Lower lobe of right lung (tissue), 2 donors: ENCODE data around the gene MIDN. TPM values are rescaled to one million over a fixed set of nuclear protein-coding genes. Genes with fewer than 3 reads are reported as not detected.
A peak's percentile ranks its signal among the peaks of the same experiment; 100 is the strongest.

Experiments used
- ATAC-seq, 2 donors: fragments of 200-7000 bp; cut with Tn5 transposase; one replicate each; pipeline ENCODE4 v1.9.1; 2020 to 2022; ENCODE audit warnings: mild to moderate bottlenecking in 2 of 2, moderate library complexity in 2 of 2
- DNase-seq: peaks from one replicate; pipeline ENCODE4 v3.0.0-alpha.2; 2020
- H3K27ac ChIP-seq: fragments of 200-600 bp; one replicate; pipeline ENCODE4 v1.8.0; 2022
- H3K27me3 ChIP-seq: fragments of 200-600 bp; one replicate; pipeline ENCODE4 v1.8.0; 2022; ENCODE audit warnings: low read depth
- H3K36me3 ChIP-seq: fragments of 200-600 bp; one replicate; pipeline ENCODE4 v1.8.0; 2022; ENCODE audit warnings: mild to moderate bottlenecking
- H3K4me1 ChIP-seq: fragments of 200-600 bp; one replicate; pipeline ENCODE4 v1.8.0; 2022
- H3K4me3 ChIP-seq: fragments of 200-600 bp; one replicate; pipeline ENCODE4 v1.8.0; 2022; ENCODE audit warnings: mild to moderate bottlenecking
- H3K9me3 ChIP-seq: fragments of 200-600 bp; one replicate; pipeline ENCODE4 v1.8.0; 2022
- intact Hi-C: fragments of 100-400 bp; cut with DNase I; formaldehyde crosslinking; loops from one replicate; pipeline ENCODE4 v1.11.0; 2022
- total RNA-seq: library from RNA; stranded (reverse); fragmentation: NEBNext Ultra II Directional; extraction: Animal tissue kit (Norgen Biotek cat#: 25700); gene quantifications from one replicate; pipeline ENCODE4 v1.2.1, GENCODE V29; 2021
- TF ChIP-seq, protein P1 (sequence below): fragments of 200-600 bp; IDR thresholded peaks from one replicate; pipeline ENCODE4 v1.8.0; 2022; ENCODE audit warnings: antibody characterized with exemption, mild to moderate bottlenecking
- donor health status: DM: no; HTN: yes; CAD: no; lungs with severe emphysema.

The MIDN gene
- total RNA-seq, 1 donor from 2014 or later: 76.3 TPM

DNA sequence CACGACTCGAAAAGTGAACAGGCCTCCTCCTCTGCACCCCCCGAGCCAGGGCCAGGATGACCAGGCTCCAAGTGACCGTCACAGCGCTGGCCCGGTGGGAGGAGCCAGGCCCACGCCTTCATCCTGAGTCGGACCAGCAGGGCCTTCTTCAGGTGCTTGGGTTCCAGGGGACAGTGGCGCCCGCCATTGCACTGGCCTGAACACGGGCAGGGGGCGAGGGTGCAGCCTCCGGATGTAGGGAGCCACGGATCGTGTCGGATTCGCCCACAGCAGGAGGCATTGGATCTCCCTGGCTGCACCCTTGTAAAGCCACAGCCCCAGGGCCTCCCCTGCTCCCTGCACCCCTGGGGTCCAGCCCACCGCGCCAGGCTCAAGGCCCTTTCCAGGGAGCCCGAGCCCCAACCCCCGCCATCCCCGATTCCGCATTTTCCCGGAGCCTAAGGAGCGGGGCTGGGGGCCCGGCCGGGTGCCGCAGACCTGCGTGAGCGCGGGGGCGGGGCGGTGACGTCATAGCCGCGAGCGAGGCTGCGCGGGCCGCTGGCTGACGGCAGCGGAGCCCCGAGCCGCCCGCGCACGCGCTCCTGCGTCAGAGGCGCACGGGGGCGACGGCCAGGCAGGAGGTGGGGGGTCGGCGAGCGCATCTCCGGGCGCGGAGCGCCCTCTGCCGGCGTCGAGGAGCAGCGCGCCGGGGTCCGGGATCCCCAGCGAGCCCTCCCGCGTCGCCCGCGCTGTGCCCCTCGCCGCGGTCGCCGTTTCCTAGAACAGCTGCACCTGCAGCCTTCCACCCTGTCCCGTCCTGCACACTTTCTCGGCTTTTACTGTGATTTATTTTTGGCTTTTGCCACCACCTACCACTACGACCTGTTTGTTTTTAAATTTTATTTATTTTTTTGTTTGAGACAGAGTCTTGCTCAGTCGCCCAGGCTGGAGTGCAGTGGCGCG, 8.3 kb upstream of the MIDN start:
- H3K4me3 ChIP-seq: peak overlapping the region; percentile 80
- peak overlapping the region; percentile 65 for H3K27ac ChIP-seq

DNA sequence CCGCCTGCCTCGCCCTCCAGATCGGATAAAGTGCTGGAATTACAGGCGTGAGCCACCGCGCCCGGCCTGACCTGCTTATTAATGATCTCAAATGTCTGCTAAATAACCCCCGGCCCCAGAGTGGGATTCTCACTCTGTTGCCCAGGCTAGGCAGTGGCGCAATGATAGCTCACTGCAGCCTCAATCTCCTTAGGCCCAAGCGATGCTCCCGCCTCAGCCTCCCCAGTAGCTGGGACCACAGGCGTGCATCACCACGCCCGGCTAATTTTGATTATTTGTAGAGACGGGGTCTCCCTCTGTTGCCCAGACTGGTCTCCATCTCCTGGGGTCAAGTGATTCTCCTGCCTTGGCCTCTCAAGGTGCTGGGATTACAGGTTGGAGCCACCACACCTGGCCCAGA, 7.5 kb upstream of the MIDN start:
- Histone ChIP-seq H3K4me1 (peaks cover 64% of the 10 kb centered on the region), H3K36me3 (peaks cover 4% of the 10 kb centered on the region), H3K4me3 (peak overlapping the region; percentile 80), H3K27me3 (peaks cover 9% of the 10 kb centered on the region), H3K27ac (peak overlapping the region; percentile 91), H3K9me3 (no peaks in the 10 kb centered on the region)
- DNase-seq: no peak
- TF ChIP-seq, protein P1, sequence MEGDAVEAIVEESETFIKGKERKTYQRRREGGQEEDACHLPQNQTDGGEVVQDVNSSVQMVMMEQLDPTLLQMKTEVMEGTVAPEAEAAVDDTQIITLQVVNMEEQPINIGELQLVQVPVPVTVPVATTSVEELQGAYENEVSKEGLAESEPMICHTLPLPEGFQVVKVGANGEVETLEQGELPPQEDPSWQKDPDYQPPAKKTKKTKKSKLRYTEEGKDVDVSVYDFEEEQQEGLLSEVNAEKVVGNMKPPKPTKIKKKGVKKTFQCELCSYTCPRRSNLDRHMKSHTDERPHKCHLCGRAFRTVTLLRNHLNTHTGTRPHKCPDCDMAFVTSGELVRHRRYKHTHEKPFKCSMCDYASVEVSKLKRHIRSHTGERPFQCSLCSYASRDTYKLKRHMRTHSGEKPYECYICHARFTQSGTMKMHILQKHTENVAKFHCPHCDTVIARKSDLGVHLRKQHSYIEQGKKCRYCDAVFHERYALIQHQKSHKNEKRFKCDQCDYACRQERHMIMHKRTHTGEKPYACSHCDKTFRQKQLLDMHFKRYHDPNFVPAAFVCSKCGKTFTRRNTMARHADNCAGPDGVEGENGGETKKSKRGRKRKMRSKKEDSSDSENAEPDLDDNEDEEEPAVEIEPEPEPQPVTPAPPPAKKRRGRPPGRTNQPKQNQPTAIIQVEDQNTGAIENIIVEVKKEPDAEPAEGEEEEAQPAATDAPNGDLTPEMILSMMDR: no peak
- ATAC-seq: no peak
- intact Hi-C loops: no loop called here

More for the DNA sequence above, 8.3 kb upstream of the MIDN start:
- peak; percentile 60 to 77 for ATAC-seq
- Histone ChIP-seq H3K27me3 (peaks cover 9% of the 10 kb centered on the region), H3K36me3 (peaks cover 4% of the 10 kb centered on the region), H3K9me3 (no peaks in the 10 kb centered on the region), H3K4me1 (peaks cover 56% of the 10 kb centered on the region)
- DNase-seq: peak; percentile 89
- intact Hi-C loops: no loop called here
- TF ChIP-seq, protein P1: peak; percentile 91

DNA sequence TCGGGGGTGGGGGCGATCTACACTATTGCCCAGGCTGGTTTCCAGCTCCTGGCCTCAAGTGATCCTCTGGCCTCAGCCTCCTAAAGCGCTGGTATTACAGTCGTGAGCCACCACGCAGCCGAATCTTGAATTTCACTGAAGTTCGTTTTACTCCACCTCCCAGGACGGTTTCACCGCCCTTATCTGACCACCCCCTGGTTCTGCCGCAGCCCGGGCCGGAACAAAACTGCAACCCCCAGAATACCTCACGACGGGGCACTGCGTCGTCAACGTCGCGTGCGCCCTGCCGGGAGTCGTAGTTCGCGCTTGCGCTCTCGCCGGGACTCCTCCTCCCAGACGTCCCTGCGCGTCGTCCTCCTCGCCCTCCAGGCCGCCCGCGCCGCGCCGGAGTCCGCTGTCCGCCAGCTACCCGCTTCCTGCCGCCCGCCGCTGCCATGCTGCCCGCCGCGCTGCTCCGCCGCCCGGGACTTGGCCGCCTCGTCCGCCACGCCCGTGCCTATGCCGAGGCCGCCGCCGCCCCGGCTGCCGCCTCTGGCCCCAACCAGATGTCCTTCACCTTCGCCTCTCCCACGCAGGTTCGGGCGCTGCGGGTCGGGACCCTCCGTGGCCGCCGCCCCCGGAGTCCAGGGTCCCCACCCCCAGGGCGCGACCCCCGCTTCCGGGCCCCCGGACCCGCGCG, 6.8 kb upstream of the MIDN start, which contains the start of gene ATP5F1D:
Gene ATP5F1D, plus strand, starts transcription at position 335 of the 679 bp plus-strand sequence. Its CDS starts 100 bp downstream, at position 435.
- TF ChIP-seq, protein P1: no peak
- peaks cover 4% of the 10 kb centered on the region for H3K27me3 ChIP-seq
- ATAC-seq (peak; percentile 79 to 82), DNase-seq (peak; percentile 96)
- H3K9me3 ChIP-seq: no peaks in the 10 kb centered on the region
- H3K4me1 ChIP-seq: peaks cover 67% of the 10 kb centered on the region
- intact Hi-C loops: no loop called here
- peak within 1 kb of the TSS; percentile 91 for H3K27ac ChIP-seq
- H3K36me3 ChIP-seq: peaks cover 4% of the 10 kb centered on the region
- peak within 1 kb of the TSS; percentile 80 for H3K4me3 ChIP-seq

DNA sequence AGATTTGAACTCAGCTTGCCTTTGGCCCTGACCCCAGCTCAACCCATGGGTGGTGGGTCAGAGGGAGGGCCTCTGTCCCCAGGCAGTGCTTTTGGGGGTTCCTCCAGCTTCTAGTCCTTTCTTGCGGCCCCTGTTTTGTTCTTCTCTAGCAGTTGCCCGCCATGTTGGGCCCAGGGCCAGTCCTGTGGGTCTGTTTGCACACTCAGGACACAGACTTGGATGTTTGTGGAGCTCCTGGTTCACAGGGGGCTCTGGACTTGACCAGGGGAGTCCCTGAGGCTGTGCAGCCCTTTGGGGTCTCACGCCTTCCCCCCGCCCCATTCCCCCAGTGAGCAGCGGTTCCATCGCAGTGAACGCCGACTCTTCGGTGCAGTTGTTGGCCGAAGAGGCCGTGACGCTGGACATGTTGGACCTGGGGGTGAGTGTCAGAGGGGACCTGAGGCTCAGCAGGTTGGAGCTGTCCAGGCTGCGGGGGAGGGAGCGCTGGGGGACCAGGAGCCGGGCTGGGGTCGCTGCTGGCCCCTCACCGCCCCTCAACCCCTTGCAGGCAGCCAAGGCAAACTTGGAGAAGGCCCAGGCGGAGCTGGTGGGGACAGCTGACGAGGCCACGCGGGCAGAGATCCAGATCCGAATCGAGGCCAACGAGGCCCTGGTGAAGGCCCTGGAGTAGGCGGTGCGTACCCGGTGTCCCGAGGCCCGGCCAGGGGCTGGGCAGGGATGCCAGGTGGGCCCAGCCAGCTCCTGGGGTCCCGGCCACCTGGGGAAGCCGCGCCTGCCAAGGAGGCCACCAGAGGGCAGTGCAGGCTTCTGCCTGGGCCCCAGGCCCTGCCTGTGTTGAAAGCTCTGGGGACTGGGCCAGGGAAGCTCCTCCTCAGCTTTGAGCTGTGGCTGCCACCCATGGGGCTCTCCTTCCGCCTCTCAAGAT, 4.4 kb upstream of the MIDN start:
- DNase-seq: peak; percentile 91
- TF ChIP-seq, protein P1: peak; percentile 98
- Histone ChIP-seq H3K27me3 (no peaks in the 10 kb centered on the region), H3K4me3 (peak overlapping the region; percentile 42), H3K36me3 (peaks cover 4% of the 10 kb centered on the region), H3K27ac (peak overlapping the region; percentile 81), H3K4me1 (peaks cover 69% of the 10 kb centered on the region), H3K9me3 (no peaks in the 10 kb centered on the region)
- intact Hi-C loops: no loop called here
- ATAC-seq: peak; percentile 60 to 71
